H1 (cell line): ENCODE results near the gene ATP6V1G1. TPM values are rescaled to one million over a fixed set of nuclear protein-coding genes. Genes with fewer than 3 reads are reported as not detected.

ENCODE experiments used
- ASH2L ChIP-seq: fragments of 200-600, 300-600 bp; sonication (generic); IDR thresholded peaks from one replicate; pipeline ENCODE4 v1.7.1; 2017; ENCODE audit warnings: low read length
- CBX5 ChIP-seq: fragments of 300-800, 300-1000 bp; sonication (generic); IDR thresholded peaks from 2 replicates; pipeline ENCODE4 v1.7.1; 2016; ENCODE audit warnings: antibody characterized with exemption, low read length, low read depth
- CEBPB ChIP-seq: IDR thresholded peaks from 2 replicates; pipeline ENCODE4 v1.6.1; 2012; ENCODE audit warnings: low read depth, low read length
- CHD1 ChIP-seq: IDR thresholded peaks from 2 replicates; pipeline ENCODE4 v1.6.1; 2012; ENCODE audit warnings: low read depth, low read length, improper control_type of control experiment
- CREB1 ChIP-seq: IDR thresholded peaks from 2 replicates; pipeline ENCODE4 v1.6.1; 2012; ENCODE audit warnings: inconsistent platforms
- CTBP2 ChIP-seq: IDR thresholded peaks from 2 replicates; pipeline ENCODE4 v1.7.0; 2011; ENCODE audit warnings: borderline replicate concordance, mild to moderate bottlenecking, moderate library complexity, mixed read lengths, low read length; ENCODE audit not compliant: insufficient read depth, insufficient read length
- EGR1 ChIP-seq: IDR thresholded peaks from 2 replicates; pipeline ENCODE4 v1.6.1; 2011; ENCODE audit warnings: low read depth, low read length, borderline replicate concordance
- EP300 ChIP-seq, 2 experiments: IDR thresholded peaks; 1 replicate in 1 of 2; 2 replicates in 1 of 2; pipeline ENCODE4 v1.6.1; 2011 to 2012; ENCODE audit warnings: low read depth in 2 of 2, low read length in 2 of 2, mild to moderate bottlenecking in 2 of 2, borderline replicate concordance in 1 of 2, inconsistent platforms in 1 of 2, moderate library complexity in 1 of 2
- EZH2 ChIP-seq: fragments of 200-600 bp; sonication (generic); IDR thresholded peaks from 2 replicates; pipeline ENCODE4 v1.7.1; 2012; ENCODE audit warnings: low read depth, mild to moderate bottlenecking, moderate library complexity, low read length, inconsistent platforms; ENCODE audit not compliant: severe bottlenecking
- FOSL1 ChIP-seq: IDR thresholded peaks from 2 replicates; pipeline ENCODE4 v1.6.1; 2011; ENCODE audit warnings: mild to moderate bottlenecking, low read depth, low read length, moderate library complexity; ENCODE audit not compliant: insufficient read depth
- JUN ChIP-seq: IDR thresholded peaks from 2 replicates; pipeline ENCODE4 v1.6.1; 2011; ENCODE audit warnings: low read depth, mild to moderate bottlenecking, improper control_type of control experiment, low read length
- KDM1A ChIP-seq: fragments of 200-600, 300-600 bp; sonication (generic); IDR thresholded peaks from 2 replicates; pipeline ENCODE4 v1.7.1; 2016; ENCODE audit warnings: mild to moderate bottlenecking, low read length, borderline replicate concordance
- PHF8 ChIP-seq: fragments of 200-600 bp; sonication (generic); conservative IDR thresholded peaks from 2 replicates; pipeline ENCODE4 v1.7.1; 2012; ENCODE audit warnings: low read depth, mild to moderate bottlenecking, inconsistent platforms, low read length, moderate library complexity
- SIX5 ChIP-seq: IDR thresholded peaks from 2 replicates; pipeline ENCODE4 v1.6.1; 2011; ENCODE audit warnings: mild to moderate bottlenecking, low read depth, low read length
- SP1 ChIP-seq: IDR thresholded peaks from 2 replicates; pipeline ENCODE4 v1.6.1; 2011; ENCODE audit warnings: low read depth, low read length
- SUZ12 ChIP-seq: fragments of 200-600 bp; sonication (generic); IDR thresholded peaks from 2 replicates; pipeline ENCODE4 v1.6.1; 2012; ENCODE audit warnings: mild to moderate bottlenecking, inconsistent platforms, low read length, moderate library complexity, mixed read lengths
- TAF7 ChIP-seq: optimal IDR thresholded peaks from 2 replicates; pipeline ENCODE3; 2011; ENCODE audit warnings: low read depth, mild to moderate bottlenecking, inconsistent platforms, low read length, moderate library complexity, borderline replicate concordance
- TCF12 ChIP-seq: IDR thresholded peaks from 2 replicates; pipeline ENCODE4 v1.6.1; 2011; ENCODE audit warnings: low read depth, mild to moderate bottlenecking, low read length
- YY1 ChIP-seq: IDR thresholded peaks from 2 replicates; pipeline ENCODE4 v1.6.1; 2011; ENCODE audit warnings: low read depth, mild to moderate bottlenecking, low read length
- ZNF274 ChIP-seq: IDR thresholded peaks from 2 replicates; pipeline ENCODE4 v1.7.0; 2012; ENCODE audit warnings: low read length, borderline replicate concordance; ENCODE audit errors: extremely low read depth
- polyA plus RNA-seq, 7 experiments: library from polyadenylated mRNA; depleted of rRNA in 3 of 7; stranded (reverse) in 5 of 7; unstranded in 2 of 7; fragments of >200 nt in 5 of 7; fragments of 200-250 nt in 2 of 7; gene quantifications; 1 replicate in 5 of 7; 2 replicates in 1 of 7; 4 replicates in 1 of 7; pipeline versions ENCODE4 v1.2.1 to v1.2.3, GENCODE V29; 2011 to 2013; ENCODE audit warnings: missing spikeins in 2 of 7, mixed read lengths in 2 of 7
- total RNA-seq: library from RNA; stranded (reverse); fragmentation: NEBNext Ultra II Directional; extraction: Animal tissue kit (Norgen Biotek cat#: 25700); gene quantifications from 2 replicates; pipeline ENCODE4 v1.2.1, GENCODE V29; 2021
- TF ChIP-seq, protein P1 (sequence below): IDR thresholded peaks from 2 replicates; pipeline ENCODE4 v1.6.1; 2012; ENCODE audit warnings: inconsistent platforms
- TF ChIP-seq, protein P2 (sequence below): IDR thresholded peaks from 2 replicates; pipeline ENCODE4 v1.6.1; 2012; ENCODE audit warnings: low read length, inconsistent platforms

Gene ATP6V1G1
- total and polyA plus RNA-seq, 2 of the 8 experiments (the other 6 are each of a cell fraction or from before 2014, with no cell fraction given) = 112 to 124 TPM

DNA sequence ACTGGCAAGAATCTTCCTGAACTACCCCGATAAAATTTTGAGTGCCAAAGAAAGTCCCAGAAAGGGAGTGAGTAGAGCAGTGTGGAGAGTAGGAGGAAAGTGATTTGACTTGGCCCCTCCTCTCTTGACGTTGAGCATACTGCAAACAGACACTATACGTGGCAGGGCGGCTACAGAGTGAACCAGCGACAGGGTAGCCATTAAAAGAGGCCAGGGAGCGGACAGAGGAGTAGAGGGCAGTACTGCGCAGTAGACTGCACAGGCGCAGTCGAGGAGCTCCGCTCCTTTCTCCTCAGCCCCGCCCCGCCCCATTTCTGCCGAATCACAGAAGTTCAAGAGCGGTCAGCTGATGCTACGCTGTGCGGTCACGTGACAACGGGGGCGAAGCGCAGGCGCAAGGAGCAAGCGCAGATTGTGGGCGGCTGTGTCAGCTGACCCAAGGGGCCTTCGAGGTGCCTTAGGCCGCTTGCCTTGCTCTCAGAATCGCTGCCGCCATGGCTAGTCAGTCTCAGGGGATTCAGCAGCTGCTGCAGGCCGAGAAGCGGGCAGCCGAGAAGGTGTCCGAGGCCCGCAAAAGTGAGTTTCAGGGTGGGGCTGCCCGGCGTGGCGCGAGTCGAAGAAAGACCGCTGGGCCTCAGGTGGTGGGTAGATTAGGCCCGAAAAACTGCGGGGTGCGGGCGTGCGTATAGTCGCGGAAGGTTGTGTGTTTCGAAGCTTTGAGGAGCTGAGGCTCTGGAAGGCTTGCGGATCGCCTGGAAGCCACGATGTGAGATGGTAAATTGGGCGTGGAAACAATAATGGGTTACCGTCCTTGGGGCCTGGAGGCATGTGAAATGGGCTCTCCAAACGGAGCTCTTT, at the start of gene ATP6V1G1 (continued):
- TF ChIP-seq CHD1 = 0 out of 2 replicates have a peak, but pooled peaks have one; percentile 34
- TF ChIP-seq SIX5 = no peak
- no peak for TF ChIP-seq CTBP2
- no peak for TF ChIP-seq TCF12
- TF ChIP-seq EP300 (IDR thresholded peaks at IDR 0.05; ENCODE audit: borderline replicate concordance in 1 of 2, low read depth in 2 of 2, low read length in 2 of 2) = peak; percentile 5 to 46; a peak in 2 of 3 replicates
- no peak for TF ChIP-seq KDM1A
- no peak for TF ChIP-seq ZNF274
- TF ChIP-seq TAF7 = peak; percentile 86
- TF ChIP-seq SP1 = peak; percentile 74
- TF ChIP-seq CEBPB = no peak
- TF ChIP-seq ASH2L = peak; percentile 68
- TF ChIP-seq PHF8 = peak; percentile 94
- TF ChIP-seq EZH2 = no peak
- TF ChIP-seq CBX5 = no peak
- no peak for TF ChIP-seq SUZ12
- TF ChIP-seq, protein P1, sequence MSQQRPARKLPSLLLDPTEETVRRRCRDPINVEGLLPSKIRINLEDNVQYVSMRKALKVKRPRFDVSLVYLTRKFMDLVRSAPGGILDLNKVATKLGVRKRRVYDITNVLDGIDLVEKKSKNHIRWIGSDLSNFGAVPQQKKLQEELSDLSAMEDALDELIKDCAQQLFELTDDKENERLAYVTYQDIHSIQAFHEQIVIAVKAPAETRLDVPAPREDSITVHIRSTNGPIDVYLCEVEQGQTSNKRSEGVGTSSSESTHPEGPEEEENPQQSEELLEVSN = peak; percentile 57
- TF ChIP-seq FOSL1 = no peak
- peak; percentile 91 for TF ChIP-seq YY1
- no peak for TF ChIP-seq JUN
- TF ChIP-seq CREB1 = no peak; the same call in 1 of the 2 replicates
- peak; percentile 89 for TF ChIP-seq EGR1
- TF ChIP-seq, protein P2, sequence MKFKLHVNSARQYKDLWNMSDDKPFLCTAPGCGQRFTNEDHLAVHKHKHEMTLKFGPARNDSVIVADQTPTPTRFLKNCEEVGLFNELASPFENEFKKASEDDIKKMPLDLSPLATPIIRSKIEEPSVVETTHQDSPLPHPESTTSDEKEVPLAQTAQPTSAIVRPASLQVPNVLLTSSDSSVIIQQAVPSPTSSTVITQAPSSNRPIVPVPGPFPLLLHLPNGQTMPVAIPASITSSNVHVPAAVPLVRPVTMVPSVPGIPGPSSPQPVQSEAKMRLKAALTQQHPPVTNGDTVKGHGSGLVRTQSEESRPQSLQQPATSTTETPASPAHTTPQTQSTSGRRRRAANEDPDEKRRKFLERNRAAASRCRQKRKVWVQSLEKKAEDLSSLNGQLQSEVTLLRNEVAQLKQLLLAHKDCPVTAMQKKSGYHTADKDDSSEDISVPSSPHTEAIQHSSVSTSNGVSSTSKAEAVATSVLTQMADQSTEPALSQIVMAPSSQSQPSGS = no peak
